ENCODE measurements around the gene YTHDF1.

The YTHDF1 gene

GRCh38 chr20:63215101-63216040 is 560 bp downstream of the YTHDF1 start:
- WGBS = 2% methylated on average over 48 of the region's 81 CpGs
- H2BK12ac ChIP-seq (ENCODE audit: low read length in 2 of 2) = no peak overlapping the region

GRCh38 chr20:63214514-63214913 is 1.4 kb downstream of the YTHDF1 start:
- no peak overlapping the region for H3K14ac ChIP-seq (ENCODE audit: low read length in 2 of 2)
- peak overlapping the region; percentile 92 for H3K9ac ChIP-seq (ENCODE audit: low read length)
- H2AFZ ChIP-seq (ENCODE audit: low read depth, low read length) = no peak overlapping the region
- no peak overlapping the region for H2AK5ac ChIP-seq (ENCODE audit: low read length, severe bottlenecking)
- peak overlapping the region in 1 of 2 experiments; percentile 91 for H3K4me3 ChIP-seq (ENCODE audit: insufficient read depth in 1 of 2, low read depth in 1 of 2, low read length in 2 of 2)
- DNase-seq = no peak
- H3K79me1 ChIP-seq (replicated peaks; ENCODE audit: low read length, poor library complexity, severe bottlenecking) = peaks cover 8% of the 10 kb centered on the region
- H3K23ac ChIP-seq (ENCODE audit: low read length in 2 of 2) = no peak overlapping the region
- peak overlapping the region; percentile 29 for H3K27ac ChIP-seq (ENCODE audit: low read length, poor library complexity, severe bottlenecking)
- H2BK5ac ChIP-seq (ENCODE audit: low read depth, low read length, poor library complexity, severe bottlenecking) = no peak overlapping the region
- H2BK15ac ChIP-seq (ENCODE audit: low read depth, poor library complexity, severe bottlenecking) = no peak overlapping the region
- no peak overlapping the region for H3K4ac ChIP-seq (ENCODE audit: low read depth in 1 of 2, low read length in 2 of 2)
- H3K27me3 ChIP-seq (ENCODE audit: control insufficient read depth in 1 of 2, insufficient read depth in 1 of 2, low read length in 2 of 2) = peaks cover 2 to 7% of the 10 kb centered on the region in 2 experiments
- no peaks in the 10 kb centered on the region for H3K9me3 ChIP-seq (ENCODE audit: control insufficient read depth, low read length)
- peak overlapping the region; percentile 77 for H3K4me2 ChIP-seq (ENCODE audit: low read length, poor library complexity, severe bottlenecking)
- no peak overlapping the region for H3K18ac ChIP-seq (ENCODE audit: low read depth in 1 of 2, low read length in 2 of 2)
- H3K4me1 ChIP-seq (ENCODE audit: control insufficient read depth, insufficient read depth, low read depth, low read length) = peaks cover 32% of the 10 kb centered on the region
- H4K8ac ChIP-seq (ENCODE audit: low read length) = no peak overlapping the region
- 66% methylated on average over 6 of the region's 6 CpGs for WGBS
- no peak overlapping the region for H4K91ac ChIP-seq (ENCODE audit: low read length)
- H3K36me3 ChIP-seq (ENCODE audit: control insufficient read depth in 1 of 2, insufficient read depth in 2 of 2, low read depth in 1 of 2, low read length in 2 of 2) = peaks cover 31 to 50% of the 10 kb centered on the region in 2 experiments
- H2BK12ac ChIP-seq (ENCODE audit: low read length in 2 of 2) = no peak overlapping the region
- no peak overlapping the region for H2BK120ac ChIP-seq (ENCODE audit: low read depth, low read length)

More at GRCh38 chr20:63215101-63216040, 560 bp downstream of the YTHDF1 start:
- no peak overlapping the region for H2AFZ ChIP-seq (ENCODE audit: low read depth, low read length)
- H3K9me3 ChIP-seq (ENCODE audit: control insufficient read depth, low read length) = no peaks in the 10 kb centered on the region
- no peak overlapping the region for H3K14ac ChIP-seq (ENCODE audit: low read length in 2 of 2)
- H3K79me1 ChIP-seq (replicated peaks; ENCODE audit: low read length, poor library complexity, severe bottlenecking) = peaks cover 8% of the 10 kb centered on the region
- peak overlapping the region; percentile 56 for H4K8ac ChIP-seq (ENCODE audit: low read length)
- peaks cover 28% of the 10 kb centered on the region for H3K4me1 ChIP-seq (ENCODE audit: control insufficient read depth, insufficient read depth, low read depth, low read length)
- peak overlapping the region; percentile 22 to 95 for H3K4ac ChIP-seq (ENCODE audit: low read depth in 1 of 2, low read length in 2 of 2)
- H3K4me2 ChIP-seq (ENCODE audit: low read length, poor library complexity, severe bottlenecking) = peak overlapping the region; percentile 77
- H3K9ac ChIP-seq (ENCODE audit: low read length) = peak overlapping the region; percentile 92
- peak overlapping the region; percentile 87 to 91 for H3K4me3 ChIP-seq (ENCODE audit: insufficient read depth in 1 of 2, low read depth in 1 of 2, low read length in 2 of 2)
- H2BK5ac ChIP-seq (ENCODE audit: low read depth, low read length, poor library complexity, severe bottlenecking) = peak overlapping the region; percentile 67
- no peak overlapping the region for H4K91ac ChIP-seq (ENCODE audit: low read length)
- H3K27me3 ChIP-seq (ENCODE audit: control insufficient read depth in 1 of 2, insufficient read depth in 1 of 2, low read length in 2 of 2) = peaks cover 11 to 16% of the 10 kb centered on the region in 2 experiments
- peak overlapping the region; percentile 65 for H2BK120ac ChIP-seq (ENCODE audit: low read depth, low read length)
- peaks cover 25 to 42% of the 10 kb centered on the region in 2 experiments for H3K36me3 ChIP-seq (ENCODE audit: control insufficient read depth in 1 of 2, insufficient read depth in 2 of 2, low read depth in 1 of 2, low read length in 2 of 2)
- H2AK5ac ChIP-seq (ENCODE audit: low read length, severe bottlenecking) = no peak overlapping the region
- peak overlapping the region; percentile 61 to 65 for H3K18ac ChIP-seq (ENCODE audit: low read depth in 1 of 2, low read length in 2 of 2)
- peak overlapping the region; percentile 29 for H3K27ac ChIP-seq (ENCODE audit: low read length, poor library complexity, severe bottlenecking)
- peak overlapping the region in 1 of 2 experiments; percentile 3 for H3K23ac ChIP-seq (ENCODE audit: low read length in 2 of 2)
- peak; percentile 79 for DNase-seq
- H2BK15ac ChIP-seq (ENCODE audit: low read depth, poor library complexity, severe bottlenecking) = peak overlapping the region; percentile 35

- Histone ChIP-seq H3K4me2 (ENCODE audit: low read length, poor library complexity, severe bottlenecking) (no peak overlapping the region), H3K14ac (ENCODE audit: low read length in 2 of 2) (no peak overlapping the region), H3K9ac (ENCODE audit: low read length) (peak overlapping the region; percentile 35), H3K4ac (ENCODE audit: low read depth in 1 of 2, low read length in 2 of 2) (no peak overlapping the region), H2BK15ac (ENCODE audit: low read depth, poor library complexity, severe bottlenecking) (no peak overlapping the region), H2BK5ac (ENCODE audit: low read depth, low read length, poor library complexity, severe bottlenecking) (no peak overlapping the region), H3K9me3 (ENCODE audit: control insufficient read depth, low read length) (no peaks in the 10 kb centered on the region), H3K27me3 (ENCODE audit: control insufficient read depth in 1 of 2, insufficient read depth in 1 of 2, low read length in 2 of 2) (no peaks in the 10 kb centered on the region), H2BK120ac (ENCODE audit: low read depth, low read length) (no peak overlapping the region), H3K36me3 (ENCODE audit: control insufficient read depth in 1 of 2, insufficient read depth in 2 of 2, low read depth in 1 of 2, low read length in 2 of 2) (peaks cover 40 to 66% of the 10 kb centered on the region in 2 experiments), H3K79me1 (replicated peaks; ENCODE audit: low read length, poor library complexity, severe bottlenecking) (peaks cover 8% of the 10 kb centered on the region), H2AK5ac (ENCODE audit: low read length, severe bottlenecking) (no peak overlapping the region), H2BK12ac (ENCODE audit: low read length in 2 of 2) (no peak overlapping the region), H3K23ac (ENCODE audit: low read length in 2 of 2) (no peak overlapping the region), H3K18ac (ENCODE audit: low read depth in 1 of 2, low read length in 2 of 2) (no peak overlapping the region), H4K8ac (ENCODE audit: low read length) (no peak overlapping the region), H2AFZ (ENCODE audit: low read depth, low read length) (no peak overlapping the region), H4K91ac (ENCODE audit: low read length) (no peak overlapping the region), H3K27ac (ENCODE audit: low read length, poor library complexity, severe bottlenecking) (peak overlapping the region; percentile 15), H3K4me3 (ENCODE audit: insufficient read depth in 1 of 2, low read depth in 1 of 2, low read length in 2 of 2) (no peak overlapping the region), H3K4me1 (ENCODE audit: control insufficient read depth, insufficient read depth, low read depth, low read length) (peaks cover 40% of the 10 kb centered on the region)
- no peak for DNase-seq
- 97% methylated on average over 5 of the region's 5 CpGs for WGBS
These were observed 3.1 kb downstream of the YTHDF1 start for GRCh38 chr20:63212792-63213191.

- Histone ChIP-seq H2AK5ac (ENCODE audit: low read length, severe bottlenecking) (no peak overlapping the region), H3K36me3 (ENCODE audit: control insufficient read depth in 1 of 2, insufficient read depth in 2 of 2, low read depth in 1 of 2, low read length in 2 of 2) (peaks cover 44 to 70% of the 10 kb centered on the region in 2 experiments), H3K9me3 (ENCODE audit: control insufficient read depth, low read length) (no peaks in the 10 kb centered on the region), H2AFZ (ENCODE audit: low read depth, low read length) (no peak overlapping the region), H2BK5ac (ENCODE audit: low read depth, low read length, poor library complexity, severe bottlenecking) (no peak overlapping the region), H2BK12ac (ENCODE audit: low read length in 2 of 2) (no peak overlapping the region), H3K27me3 (ENCODE audit: control insufficient read depth in 1 of 2, insufficient read depth in 1 of 2, low read length in 2 of 2) (no peaks in the 10 kb centered on the region), H4K8ac (ENCODE audit: low read length) (no peak overlapping the region), H2BK120ac (ENCODE audit: low read depth, low read length) (no peak overlapping the region), H3K9ac (ENCODE audit: low read length) (peak overlapping the region; percentile 35), H3K14ac (ENCODE audit: low read length in 2 of 2) (no peak overlapping the region), H3K4ac (ENCODE audit: low read depth in 1 of 2, low read length in 2 of 2) (no peak overlapping the region), H3K18ac (ENCODE audit: low read depth in 1 of 2, low read length in 2 of 2) (no peak overlapping the region), H3K4me3 (ENCODE audit: insufficient read depth in 1 of 2, low read depth in 1 of 2, low read length in 2 of 2) (no peak overlapping the region), H4K91ac (ENCODE audit: low read length) (no peak overlapping the region), H2BK15ac (ENCODE audit: low read depth, poor library complexity, severe bottlenecking) (no peak overlapping the region), H3K27ac (ENCODE audit: low read length, poor library complexity, severe bottlenecking) (peak overlapping the region; percentile 15), H3K23ac (ENCODE audit: low read length in 2 of 2) (no peak overlapping the region), H3K4me2 (ENCODE audit: low read length, poor library complexity, severe bottlenecking) (no peak overlapping the region), H3K4me1 (ENCODE audit: control insufficient read depth, insufficient read depth, low read depth, low read length) (peaks cover 39% of the 10 kb centered on the region), H3K79me1 (replicated peaks; ENCODE audit: low read length, poor library complexity, severe bottlenecking) (peaks cover 8% of the 10 kb centered on the region)
- 87% methylated on average over 5 of the region's 5 CpGs for WGBS
- peak; percentile 33 for DNase-seq
These were observed 3.6 kb downstream of the YTHDF1 start for GRCh38 chr20:63212393-63212730.

Measured in mesenchymal stem cell (in vitro differentiated cells and primary cell).